SK-MEL-5 (cell line): ENCODE data around the gene FRMD4A. TPM values are rescaled to one million over a fixed set of nuclear protein-coding genes. Genes with fewer than 3 reads are reported as not detected.
"Not testable (repeated sequence)": the region's sequence is repeated elsewhere in the genome, so short reads cannot be mapped to it uniquely, and the experiment has no call there.

Source experiments
- DNase-seq: peaks from one replicate; pipeline ENCODE4 v3.0.0-alpha.2; 2016; ENCODE audit warnings: low read depth, low spot score
- in situ Hi-C: cut with HindIII; loops from 2 replicates; pipeline ENCODE4 v1.10.0; 2016; ENCODE audit warnings: low sequenced_read_pairs, high pct_unique_total_duplicates, low pct_unique_long_range_greater_than_20kb
- total RNA-seq: library from RNA; depleted of rRNA; stranded (reverse); fragments of >200 nt; shearing (Covaris generic); gene quantifications from 2 replicates; pipeline ENCODE4 v1.2.3, GENCODE V29; 2014

Gene FRMD4A
- total RNA-seq, 1 experiment from 2014 or later, result 9.9 TPM

DNA sequence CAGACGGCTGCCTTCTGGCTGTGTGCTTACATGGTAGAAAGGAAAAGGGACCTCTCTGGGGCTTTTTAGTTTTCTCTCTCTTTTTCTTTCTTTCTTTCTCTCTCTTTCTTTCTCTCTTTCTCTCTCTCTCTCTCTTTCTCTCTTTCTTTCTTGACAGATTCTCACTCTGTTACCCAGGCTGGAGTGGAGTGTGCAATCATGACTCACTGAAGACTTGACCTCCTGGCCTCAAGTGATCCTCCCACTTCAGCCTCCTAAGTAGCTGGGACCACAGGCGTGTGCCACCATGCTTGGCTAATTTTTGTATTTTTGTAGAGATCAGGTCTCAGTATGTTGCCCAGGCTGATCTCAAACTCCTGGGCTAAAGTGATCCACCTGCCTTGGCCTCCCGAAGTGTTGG, 409.6 kb downstream of the FRMD4A start:
- DNase-seq, in situ Hi-C loops: not testable (repeated sequence)

DNA sequence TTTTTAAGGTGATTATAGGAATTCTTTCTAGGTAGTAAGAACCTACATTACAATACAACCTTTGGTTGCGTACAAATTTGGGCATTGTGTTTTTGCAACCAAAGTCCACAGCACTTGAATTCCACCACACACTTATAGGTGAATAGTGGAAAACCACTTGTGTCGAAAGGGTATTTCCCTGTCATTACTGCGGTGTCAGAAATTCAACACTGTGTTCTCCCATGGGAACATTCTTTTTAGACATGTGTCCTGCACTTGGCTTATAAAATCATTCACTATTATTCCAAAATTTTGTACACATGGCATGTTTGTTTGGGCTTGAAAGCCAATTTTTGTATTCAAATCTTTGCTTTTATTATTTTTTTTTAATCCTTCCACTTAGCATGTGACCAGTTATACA, 410.3 kb downstream of the FRMD4A start:
- DNase-seq, result no peak
- in situ Hi-C loops, result no loop called here

- in situ Hi-C loops, result no loop called here
- no peak for DNase-seq
Measured at GRCh38 chr10:13920031-13920430, 410.7 kb downstream of the FRMD4A start.

DNA sequence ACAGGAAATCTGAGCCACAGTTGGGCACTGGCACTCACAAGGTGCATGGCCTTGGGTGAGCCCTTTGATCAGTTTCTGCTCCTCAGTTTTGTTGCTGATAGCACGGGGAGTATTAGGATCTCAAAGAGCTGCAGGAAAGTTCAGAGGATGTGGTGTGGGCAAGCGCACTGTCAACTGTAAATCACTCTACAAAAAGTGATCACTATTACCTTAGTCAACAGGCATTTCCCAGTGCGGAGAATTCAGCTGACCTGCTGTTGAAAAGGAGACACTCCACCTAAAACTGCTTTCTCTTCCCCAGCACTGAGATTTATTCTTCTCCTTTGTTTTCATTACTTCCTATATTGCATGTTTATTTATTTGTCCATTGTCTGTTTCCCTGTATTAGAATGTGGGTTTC, 412.9 kb downstream of the FRMD4A start:
- in situ Hi-C loops, result no loop called here
- DNase-seq, result no peak

- in situ Hi-C loops, result no loop called here
- DNase-seq, result no peak
Measured at GRCh38 chr10:13916384-13916947, 414.3 kb downstream of the FRMD4A start.

DNA sequence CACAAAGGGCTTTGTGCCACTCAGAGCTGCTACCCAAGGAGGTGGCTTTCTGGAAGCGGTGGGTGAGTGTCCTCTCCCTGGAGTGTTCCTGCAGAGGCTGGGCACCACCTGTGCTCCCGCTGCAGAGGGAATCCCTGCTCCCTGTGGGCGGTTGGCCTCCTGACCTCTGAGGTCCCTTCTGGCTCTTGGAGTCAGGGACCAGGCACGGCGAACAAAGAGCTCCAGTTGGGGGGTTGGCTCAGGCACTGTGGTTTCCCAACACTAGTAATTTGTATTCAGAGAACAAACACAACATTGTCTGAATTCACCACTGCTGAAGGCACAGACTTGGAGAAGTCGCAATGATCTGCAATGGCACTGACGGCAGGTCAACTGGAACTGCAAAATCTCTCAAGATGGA, 415.0 kb downstream of the FRMD4A start:
- DNase-seq, result peak; percentile 88
- in situ Hi-C loops, result no loop called here

DNA sequence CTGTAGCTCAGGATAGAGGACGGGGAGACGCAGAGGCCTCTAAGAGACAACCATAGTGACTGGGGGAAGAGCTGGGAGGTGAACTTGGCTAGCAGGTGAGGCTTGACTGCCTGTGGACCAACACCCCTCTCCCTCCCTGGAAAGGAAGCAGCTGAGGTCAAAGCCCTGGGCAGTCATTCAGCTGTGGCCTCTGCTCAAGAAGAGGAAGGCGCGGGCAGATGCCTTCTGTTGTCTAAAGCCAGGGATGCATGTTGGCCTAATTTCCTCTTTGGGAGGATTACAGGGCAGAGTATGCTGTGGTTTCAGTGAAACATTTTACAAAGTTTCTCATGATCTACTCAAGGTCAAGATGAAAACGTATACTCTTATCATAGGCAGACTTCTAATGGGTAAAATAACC, 416.8 kb downstream of the FRMD4A start:
- DNase-seq, result no peak
- in situ Hi-C loops, result no loop called here

DNA sequence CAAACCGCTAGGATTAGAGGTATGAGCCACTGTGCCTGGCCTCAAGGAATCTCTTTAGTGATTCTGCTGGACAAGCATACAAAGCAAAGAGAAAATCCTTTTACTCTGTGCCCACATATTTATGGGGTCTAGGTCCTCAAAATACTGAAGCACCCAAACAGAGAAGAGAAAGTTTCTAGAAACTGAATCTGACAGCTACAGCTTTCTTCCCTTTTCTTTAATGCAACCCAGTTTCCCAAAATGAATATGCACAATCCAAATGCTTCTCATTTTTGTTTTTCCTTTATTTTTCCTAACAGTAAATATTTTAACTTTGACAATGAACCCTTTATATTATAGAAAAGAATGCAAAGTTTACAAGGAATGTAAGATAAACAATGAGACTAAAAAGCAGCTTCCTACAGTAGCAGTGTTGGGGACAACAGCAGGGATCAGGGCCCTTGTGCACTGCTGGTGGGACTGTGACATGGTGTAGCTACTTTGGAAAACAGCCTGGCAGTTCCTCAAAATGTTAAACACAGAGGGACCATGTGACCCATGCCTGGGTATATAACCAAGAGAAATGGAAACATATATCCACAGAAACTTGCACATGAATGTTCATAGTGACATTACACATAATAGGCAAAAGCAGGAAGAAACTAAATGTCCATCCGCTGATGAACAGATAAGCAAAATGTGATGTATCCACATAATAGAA, 418.8 kb downstream of the FRMD4A start:
- no peak for DNase-seq
- in situ Hi-C loops, result no loop called here

DNA sequence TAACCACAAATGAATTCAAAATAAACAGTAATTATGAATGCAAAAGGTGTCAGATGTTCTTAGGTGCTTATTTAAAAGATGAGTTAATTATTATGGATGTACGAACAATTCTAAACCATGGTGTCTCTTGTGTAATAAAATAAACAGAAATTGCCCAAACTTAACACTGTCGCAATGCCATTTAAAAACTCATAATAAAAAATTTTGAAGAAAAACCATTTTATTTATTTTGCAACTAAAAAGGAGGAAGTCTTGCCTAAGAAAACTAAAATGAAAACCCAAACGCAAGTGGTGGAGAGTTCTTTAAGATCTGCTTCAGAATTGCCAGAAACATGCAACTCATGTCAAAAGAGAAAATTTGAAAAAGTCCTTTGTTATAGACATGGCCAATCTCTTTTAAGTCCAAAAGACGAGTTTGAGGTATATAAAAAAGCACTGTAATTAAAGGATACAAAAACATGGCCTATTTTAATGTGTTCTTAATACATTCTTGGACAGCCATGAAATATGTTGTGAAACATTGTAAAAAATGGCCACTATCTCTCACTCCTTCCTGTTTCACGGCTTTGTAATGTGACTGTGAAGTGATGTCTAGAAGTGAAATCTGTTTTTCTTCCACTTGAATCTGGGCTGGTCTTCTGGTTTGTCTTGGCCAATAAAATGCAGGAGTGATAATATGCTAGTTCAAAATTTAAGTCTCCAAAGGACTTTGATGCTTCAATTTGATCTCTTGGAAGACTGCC, 421.0 kb downstream of the FRMD4A start:
- DNase-seq, result no peak
- in situ Hi-C loops, result no loop called here

DNA sequence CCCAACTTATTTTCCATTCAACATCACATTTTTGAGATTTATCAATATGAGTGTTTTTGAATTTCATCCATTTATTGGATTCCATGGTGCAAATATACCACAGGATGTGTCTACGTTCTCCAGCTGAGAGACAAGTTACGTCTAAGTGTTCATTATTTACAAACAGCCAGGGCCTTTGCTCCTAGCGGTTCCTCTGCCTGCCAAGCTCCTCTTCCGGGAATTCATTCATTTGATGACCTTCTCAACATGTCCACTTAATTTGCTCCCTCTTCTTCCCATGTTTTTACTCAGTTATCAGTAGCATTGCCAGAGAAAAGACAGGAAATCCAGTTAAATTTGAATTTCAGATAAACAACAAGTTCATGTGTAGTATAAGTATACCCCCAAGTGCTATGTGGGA, 422.2 kb downstream of the FRMD4A start:
- in situ Hi-C loops, result no loop called here
- no peak for DNase-seq

GRCh38 chr10:13907570-13907969, 423.2 kb downstream of the FRMD4A start:
- no peak for DNase-seq
- in situ Hi-C loops, result no loop called here

DNA sequence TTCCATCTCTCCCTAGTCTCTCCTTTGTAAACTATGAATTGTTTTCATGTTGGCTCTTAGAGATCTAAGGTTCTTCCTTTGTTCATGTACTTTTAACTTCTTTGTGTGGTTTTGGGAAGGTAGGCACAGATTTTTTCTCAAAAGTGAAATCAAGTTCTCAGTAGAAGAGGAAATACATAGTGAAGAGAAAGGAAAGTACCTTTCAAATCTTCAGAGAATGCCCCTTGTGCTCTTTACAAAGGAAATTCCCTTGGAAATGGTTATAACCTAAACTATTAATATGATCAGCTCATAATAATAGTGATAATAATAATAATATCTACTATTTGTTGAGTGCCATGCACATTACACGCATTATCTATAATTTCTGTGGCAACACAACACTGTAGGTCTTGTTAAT, 425.4 kb downstream of the FRMD4A start:
- in situ Hi-C loops, result no loop called here
- no peak for DNase-seq

DNA sequence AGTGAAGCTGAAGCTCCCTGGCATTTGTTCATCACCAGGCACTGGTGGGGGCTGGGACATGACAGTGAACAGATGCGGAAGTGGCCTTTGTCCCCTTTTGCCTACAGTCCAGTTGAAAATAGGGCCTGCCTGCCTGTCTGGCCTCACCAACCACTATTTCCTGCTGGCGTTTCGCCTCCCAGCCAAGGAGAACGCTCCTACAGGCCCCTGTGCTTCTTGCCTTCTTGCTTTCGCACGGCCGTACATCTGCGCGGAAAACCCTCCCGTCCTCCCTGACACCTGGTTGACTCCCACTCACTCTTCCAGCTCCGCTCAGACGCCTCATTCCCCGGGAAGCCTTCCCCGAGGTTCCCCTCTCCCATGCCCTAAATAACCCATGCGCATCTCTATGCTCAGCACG, 426.7 kb downstream of the FRMD4A start:
- in situ Hi-C loops, result no loop called here
- no peak for DNase-seq

GRCh38 chr10:13902868-13903587, 427.7 kb downstream of the FRMD4A start:
- in situ Hi-C loops, result no loop called here
- DNase-seq, result no peak

DNA sequence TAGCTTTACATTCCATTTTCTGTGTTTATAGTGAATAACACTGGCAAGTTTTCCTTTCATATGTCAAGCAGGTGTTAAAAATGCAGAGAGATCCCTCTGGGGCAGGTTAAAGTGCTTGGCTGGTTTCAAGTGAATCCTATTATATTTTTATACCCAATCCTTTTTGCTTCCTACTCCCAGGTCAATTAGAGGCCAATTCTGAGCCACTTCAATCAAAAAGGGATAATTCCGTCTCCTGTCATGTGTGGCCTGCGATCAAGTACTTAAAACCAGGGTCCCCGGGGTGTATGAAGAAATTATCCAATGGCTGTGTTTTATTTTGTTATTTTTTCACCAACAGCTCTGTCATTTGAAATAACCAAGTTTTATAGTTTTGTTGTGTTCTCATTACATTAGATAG, 430.8 kb downstream of the FRMD4A start:
- DNase-seq, result no peak
- in situ Hi-C loops, result no loop called here

GRCh38 chr10:13896146-13896545, 434.6 kb downstream of the FRMD4A start:
- DNase-seq, in situ Hi-C loops: not testable (repeated sequence)

GRCh38 chr10:13894412-13895093, 436.2 kb downstream of the FRMD4A start:
- no peak for DNase-seq
- in situ Hi-C loops, result no loop called here

- DNase-seq, result no peak
Measured at GRCh38 chr10:13893926-13894325, 436.8 kb downstream of the FRMD4A start.

More at GRCh38 chr10:13893926-13894325, 436.8 kb downstream of the FRMD4A start:
- in situ Hi-C loops, result no loop called here
